Hematopoietic multipotent progenitor cell treated with erythropoietin and hydrocortisone succinate and interleukin-3 and kit ligand, for 17 days (in vitro differentiated cells): Measurements from ENCODE around the gene CCDC88C.

ENCODE experiments used
- DNase-seq: peaks from one replicate; pipeline ENCODE4 v3.0.0-alpha.2; 2015; ENCODE audit warnings: low spot score

CCDC88C gene

DNA sequence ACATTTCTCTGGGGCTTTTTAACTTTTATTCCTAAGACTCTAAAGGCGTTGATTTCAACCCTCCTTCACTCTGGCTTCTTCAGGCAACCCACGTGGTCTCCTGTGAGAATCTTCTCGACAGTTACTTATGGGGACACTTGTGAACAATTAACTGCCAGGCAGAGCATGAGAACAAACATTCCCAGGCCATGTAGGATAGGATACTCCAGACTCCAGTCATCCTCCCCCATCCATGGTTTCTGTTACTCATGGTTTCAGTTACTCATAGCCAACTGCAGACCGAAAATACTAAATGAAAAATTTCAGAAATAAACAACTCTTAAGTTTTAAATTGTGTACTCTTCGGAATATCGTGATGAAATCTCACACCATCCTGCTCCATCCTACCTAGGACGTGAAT, 192.6 kb downstream of the CCDC88C start:
- DNase-seq: no peak

- DNase-seq: no peak
These were observed 194.4 kb downstream of the CCDC88C start for GRCh38 chr14:91223028-91223783.
